CD4-positive, alpha-beta T cell treated with Interleukin-15 for 4 hours (primary cell): Measurements from ENCODE around the gene HECA.
"Not testable (repeated sequence)": the region's sequence is repeated elsewhere in the genome, so short reads cannot be mapped to it uniquely, and the experiment has no call there.

Experiments used
- DNase-seq: peaks from one replicate; pipeline ENCODE4 v3.0.0-alpha.2; 2020; ENCODE audit warnings: low spot score

Gene HECA

DNA sequence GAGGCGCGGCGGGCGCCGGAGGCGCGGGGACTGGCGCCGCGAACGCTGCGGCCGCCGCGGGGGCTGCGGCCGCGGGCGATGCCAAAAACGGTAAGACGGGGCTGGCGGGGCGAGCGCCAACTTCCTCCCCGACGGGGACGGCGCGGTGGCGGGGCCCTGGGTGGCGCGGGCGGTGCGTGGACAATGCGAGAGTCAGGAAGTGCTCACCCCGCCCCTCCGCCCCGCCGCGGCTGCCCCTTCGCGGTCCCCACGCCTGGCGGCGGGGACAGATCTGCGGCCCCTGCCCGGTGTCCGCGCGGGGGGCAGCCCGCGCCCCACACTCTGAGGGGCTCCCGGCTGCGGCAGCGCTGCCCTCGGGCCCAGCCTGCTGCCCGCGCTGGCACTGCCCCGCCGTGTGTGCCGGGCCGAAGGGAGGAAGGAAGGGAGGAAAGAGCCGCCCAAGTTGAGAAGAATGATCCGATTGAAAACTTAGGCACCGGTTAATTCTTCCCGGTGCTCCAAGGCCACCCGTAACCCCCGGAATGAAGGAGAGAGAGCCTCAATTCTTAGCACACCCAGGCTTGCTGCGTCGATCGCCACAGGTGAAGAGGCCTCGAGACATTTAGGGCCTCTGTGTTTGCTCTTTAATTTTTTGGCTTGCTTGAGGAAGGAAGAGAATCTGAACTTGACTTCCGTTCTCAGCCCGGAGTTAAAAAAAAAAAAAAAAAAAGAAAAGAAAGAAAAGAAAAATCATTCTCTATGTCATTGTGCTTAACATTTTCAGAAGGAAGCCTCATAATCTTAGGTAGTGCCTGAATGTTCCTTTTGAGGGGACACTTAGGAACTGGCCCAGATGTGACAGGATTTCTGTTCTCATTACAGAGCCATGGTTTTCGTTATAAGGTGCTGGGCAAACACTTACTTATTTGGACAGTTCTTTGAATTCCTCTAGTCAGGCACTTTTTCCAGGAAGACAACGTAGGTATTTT, 982 bp downstream of the HECA start:
- peak; percentile 51 for DNase-seq

DNA sequence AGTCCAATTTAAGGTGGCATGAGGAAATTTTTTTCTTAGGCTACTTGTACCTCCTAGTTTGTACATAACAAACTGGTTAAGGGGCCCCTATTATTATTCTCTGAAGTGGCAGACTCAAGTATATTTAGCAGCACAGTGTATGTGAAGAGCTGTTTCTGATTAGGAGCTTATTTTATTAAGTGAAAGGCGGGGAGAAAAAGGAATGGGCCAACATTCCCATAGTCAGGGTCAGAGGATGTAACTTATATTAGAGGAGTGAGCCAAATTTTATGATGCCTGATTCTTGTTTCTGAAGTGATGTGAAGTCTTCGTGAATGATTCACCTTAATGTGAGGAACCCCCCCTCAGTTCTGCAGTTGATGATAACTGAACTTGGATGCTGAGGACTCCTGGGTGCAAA, 2.8 kb downstream of the HECA start:
- DNase-seq: no peak

GRCh38 chr6:139140854-139141253, 6.0 kb downstream of the HECA start:
- not testable (repeated sequence) for DNase-seq

GRCh38 chr6:139142262-139142661, 7.4 kb downstream of the HECA start:
- DNase-seq: no peak

- DNase-seq: no peak
Observed at GRCh38 chr6:139143111-139143510, 8.2 kb downstream of the HECA start.

DNA sequence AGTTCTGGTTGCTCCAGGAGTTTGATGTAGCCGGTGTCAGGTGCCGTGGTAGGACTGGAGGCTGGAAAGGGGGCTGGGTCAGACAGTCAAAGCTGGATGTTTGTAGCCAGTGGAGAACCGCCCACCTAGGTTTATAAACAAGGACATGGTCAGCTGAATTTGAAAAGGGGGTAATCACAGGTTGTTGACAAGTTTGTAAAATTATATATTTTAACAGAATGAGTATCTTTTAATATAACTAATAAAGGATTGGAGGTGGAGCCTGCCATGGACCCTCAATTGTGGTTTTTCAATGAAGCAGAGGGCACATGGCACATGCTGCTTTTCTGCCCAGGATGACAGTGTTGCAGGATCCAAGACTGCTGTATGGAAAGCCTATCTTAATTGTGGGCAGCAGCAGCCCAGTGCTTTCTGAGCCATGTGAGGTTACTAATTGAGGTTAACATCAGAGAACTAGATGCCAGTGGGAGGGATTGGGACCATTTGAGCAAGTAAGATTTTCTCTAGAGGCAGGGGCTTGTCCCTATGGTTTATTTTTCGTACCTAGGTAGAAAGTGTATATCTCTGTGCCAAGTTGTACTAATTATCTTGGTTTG, 9.7 kb downstream of the HECA start:
- no peak for DNase-seq

DNA sequence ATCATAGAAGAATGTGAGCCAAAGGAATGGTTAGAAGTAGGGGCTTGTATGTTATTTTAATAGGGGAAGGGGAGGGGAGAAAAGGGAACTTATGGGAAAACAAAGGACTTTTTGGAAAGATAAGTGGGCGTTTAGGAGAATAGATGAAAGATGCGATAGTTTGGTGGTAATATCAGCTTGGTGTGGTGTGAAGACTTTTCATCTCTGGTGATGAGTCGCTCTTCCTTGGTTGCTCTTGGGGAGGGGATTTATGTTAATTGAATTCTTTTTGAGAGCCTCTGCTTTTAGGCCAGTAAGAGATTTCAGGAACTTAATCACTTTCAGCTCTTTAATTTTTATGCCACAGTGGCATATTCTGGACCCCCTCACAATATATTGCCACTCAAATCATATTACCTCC, 10.8 kb downstream of the HECA start:
- DNase-seq: no peak

DNA sequence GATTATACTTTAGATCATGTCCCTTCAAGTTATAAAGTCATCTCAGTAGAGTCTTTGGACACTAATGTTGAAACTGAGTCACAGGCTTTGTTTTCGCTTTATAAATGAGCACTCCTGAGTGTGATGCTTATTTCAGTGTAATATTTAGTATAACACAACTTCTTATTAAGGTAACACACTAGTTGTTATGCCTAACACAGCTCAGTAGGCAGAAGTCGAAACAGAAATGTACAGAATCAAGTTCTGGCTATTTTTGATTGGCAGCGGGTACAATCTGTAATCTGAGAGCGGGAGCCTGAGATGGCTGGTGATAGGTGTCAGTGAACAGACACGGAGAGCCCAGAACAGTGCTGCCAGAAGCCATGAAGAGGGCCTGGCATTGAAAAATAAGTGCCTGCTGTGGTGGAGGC, 11.4 kb downstream of the HECA start:
- DNase-seq: no peak

- DNase-seq: no peak
Observed at GRCh38 chr6:139147628-139148027, 12.7 kb downstream of the HECA start.

GRCh38 chr6:139148557-139149235, 13.8 kb downstream of the HECA start:
- no peak for DNase-seq

DNA sequence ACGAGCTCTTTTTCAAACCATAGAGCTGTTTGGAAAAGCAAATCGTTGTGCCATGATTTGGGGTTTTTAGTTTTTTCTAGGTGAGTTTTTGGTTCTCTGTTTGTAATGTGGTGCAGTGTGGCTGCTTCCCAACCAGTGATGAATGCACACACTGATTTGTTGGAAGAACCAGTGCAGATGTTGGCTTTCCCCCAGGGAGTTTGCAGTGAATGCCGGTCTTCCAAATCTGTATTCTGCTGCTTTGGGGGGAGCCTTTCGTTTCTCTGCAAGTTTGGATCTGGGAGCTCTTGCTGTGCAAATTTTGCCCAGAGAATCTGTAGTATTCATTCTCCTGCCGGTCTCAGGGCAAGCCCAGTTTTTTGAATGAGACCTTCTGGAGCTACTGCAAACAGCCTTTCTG, 14.5 kb downstream of the HECA start:
- DNase-seq: no peak

DNA sequence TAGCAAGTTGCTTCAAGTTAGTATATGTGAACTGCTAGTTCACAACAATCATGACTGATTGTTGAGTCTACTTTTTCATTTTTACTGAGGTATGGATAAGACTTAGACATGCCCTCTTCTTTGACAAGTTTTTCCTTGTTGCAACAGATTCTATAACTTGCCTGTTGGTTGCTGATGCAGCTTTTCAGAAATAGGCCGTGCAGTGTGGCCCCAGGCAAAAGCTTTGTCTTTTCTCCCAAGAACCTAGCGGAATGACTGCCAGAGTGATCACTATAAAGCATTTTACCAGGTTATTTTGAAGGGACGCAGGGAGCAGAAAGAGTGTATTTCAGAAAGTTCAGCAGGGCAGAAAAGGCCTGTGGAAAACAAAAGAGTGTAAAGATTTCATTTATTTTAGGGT, 16.0 kb downstream of the HECA start:
- no peak for DNase-seq

DNA sequence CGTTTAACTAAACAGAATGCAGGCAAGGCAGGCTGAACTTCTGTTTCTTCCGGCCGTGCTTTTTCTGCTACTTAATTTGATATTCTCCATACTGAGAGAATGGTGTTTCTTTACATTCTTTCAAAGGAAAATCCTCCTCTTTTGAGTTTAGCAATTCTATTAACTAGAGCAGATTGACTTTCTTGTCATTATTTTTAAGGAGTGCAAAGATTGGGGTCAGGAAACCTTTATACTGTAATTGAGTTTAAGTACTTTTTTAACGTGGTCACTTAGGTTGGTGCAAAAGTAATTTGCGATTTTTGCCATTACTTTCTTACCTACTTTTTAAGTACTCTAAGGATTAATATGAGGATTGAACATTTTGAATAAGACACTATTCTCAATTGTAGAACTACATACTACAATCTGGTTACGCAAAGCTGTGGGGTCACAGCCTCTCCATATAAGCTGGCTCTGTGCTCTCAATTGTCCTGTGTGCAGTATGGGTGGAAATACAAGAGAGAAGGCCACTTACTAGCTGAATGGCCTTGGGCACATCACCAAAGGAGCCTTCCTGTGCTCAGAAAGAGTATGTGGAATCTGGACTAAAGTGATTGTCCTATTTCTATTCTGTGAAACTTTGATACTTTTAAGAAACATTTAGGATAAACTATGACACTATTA, 16.7 kb downstream of the HECA start:
- DNase-seq: no peak

DNA sequence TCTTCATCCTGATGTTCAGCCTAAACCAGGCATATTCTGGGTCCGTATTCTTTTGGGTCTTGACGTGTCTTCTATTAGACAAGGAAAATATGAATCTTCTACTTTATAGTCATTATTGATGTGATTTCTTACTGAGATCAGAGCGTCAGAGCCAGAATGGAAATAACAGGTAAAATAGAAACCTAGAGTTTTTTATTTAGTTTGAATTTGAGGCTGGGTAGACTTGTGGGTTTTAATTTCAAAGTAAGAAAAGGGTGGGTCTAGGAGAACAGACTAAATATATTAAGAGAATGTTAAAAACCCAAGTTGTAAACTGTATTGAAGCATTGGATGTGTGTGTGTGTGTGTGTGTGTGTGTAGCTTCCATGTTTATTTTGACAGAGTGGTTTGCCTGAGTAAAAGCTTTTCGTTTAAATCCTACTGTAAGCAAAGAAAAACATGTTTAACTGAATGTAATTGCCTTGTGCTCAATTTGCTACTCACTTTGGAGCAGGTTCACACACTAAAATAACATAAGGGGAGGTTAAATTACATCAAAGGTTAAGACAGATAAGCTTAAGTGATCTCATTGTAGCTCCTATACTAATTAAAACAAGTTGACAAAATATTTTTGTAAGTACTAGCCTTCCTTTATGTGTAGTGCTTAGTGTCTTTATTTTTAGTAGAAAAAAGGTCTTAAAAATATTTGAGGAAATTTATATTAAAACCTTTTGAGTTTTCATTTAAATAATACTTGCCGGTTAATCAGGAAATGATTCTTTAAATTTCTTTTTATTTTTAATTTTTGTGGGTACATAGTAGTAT, 17.4 kb downstream of the HECA start:
- DNase-seq: no peak

- no peak for DNase-seq
Observed at GRCh38 chr6:139152892-139153271, 18.0 kb downstream of the HECA start.

DNA sequence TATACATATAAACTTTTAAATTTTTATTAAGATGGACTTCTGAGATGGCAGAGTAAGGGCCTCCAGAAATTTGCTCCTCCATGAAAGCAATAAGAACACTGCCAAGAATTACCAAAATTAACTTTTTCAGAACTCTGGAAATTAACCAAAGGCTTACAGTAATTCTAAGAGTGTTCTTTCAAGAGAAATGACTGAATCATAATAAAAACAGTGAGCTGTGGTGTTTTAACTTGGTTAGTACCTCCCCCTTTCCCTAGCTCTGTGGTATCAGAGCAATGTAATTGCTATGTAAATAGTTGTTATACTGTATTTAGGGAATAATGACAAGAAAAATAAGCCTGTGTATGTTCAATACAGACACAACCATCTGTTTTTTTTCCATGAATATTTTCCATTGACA, 19.0 kb downstream of the HECA start:
- DNase-seq: no peak

DNA sequence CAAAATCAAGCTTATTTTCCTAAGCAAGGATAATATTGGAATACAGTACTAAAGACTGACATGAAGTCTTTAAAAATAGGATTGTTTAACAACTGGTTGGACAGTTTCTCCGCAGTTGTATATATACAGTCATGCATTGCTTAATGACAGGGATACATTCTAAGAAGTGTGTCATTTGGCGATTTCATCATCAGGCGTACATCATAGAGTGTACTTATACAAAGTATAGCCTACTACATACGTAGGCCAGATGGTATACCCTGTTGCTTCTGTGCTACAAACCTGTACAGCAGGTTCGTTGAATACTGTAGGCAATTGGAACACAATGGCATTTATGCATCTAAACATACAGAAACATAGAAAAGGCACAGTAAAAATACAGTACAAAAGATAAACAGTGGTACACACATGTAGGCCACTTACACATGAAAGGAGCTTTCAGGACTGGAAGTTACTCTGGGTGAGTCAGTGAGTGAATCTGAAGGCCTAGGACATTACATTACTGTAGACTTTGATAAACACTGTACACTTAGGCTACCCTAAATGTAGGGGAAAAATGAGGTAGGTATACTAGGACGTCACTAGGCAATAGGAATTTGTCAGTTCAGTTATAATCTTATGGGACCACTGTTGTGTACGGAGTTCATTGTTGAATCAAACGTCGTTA, 20.1 kb downstream of the HECA start:
- DNase-seq: no peak

- DNase-seq: no peak
Observed at GRCh38 chr6:139156102-139156501, 21.2 kb downstream of the HECA start.

GRCh38 chr6:139156551-139156950, 21.7 kb downstream of the HECA start:
- DNase-seq: no peak

DNA sequence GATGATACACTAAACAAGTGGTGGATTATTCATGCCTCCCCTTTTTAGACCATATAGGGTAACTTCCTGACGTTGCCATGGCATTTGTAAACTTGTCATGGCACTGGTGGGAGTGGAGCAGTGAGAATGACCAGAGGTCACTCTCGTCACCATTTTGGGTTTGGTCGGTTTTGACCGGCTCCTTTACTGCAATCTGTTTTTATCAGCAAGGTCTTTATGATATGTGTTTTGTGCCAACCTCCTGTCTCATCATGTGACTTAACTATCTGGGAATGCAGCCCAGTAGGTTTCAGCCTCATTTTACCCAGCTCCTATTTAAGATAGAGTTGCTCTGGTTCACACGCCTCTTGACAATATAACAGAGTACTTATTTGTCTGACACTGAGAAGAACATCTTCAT, 22.2 kb downstream of the HECA start:
- DNase-seq: not testable (repeated sequence)

DNA sequence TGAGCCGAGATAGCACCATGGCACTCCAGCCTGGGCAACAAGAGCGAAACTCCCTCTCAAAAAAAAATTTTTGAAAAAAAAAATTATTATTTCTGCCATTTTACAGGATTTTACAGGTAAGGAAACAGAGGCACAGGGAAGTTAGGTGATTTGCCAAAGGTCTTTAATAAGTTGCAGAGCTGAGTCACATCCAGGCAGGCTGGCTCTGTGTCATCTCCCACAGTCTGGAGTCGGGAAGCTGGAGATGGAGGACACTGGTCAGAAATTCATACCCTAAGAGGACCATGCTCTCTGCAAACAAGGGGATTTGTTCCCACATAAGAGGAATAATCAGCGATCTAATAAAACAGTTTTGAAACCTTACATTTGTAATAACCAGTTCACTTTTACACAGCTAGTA, 24.1 kb downstream of the HECA start:
- no peak for DNase-seq
